NOMO-1 treated with dmso at 0.1 percent for 144 hours (cell line): ENCODE data around the gene CCNB3.
A peak's percentile ranks its signal among the peaks of the same experiment; 100 is the strongest.
"Not testable (repeated sequence)": the region's sequence is repeated elsewhere in the genome, so short reads cannot be mapped to it uniquely, and the experiment has no call there.

Experiments
- DNase-seq: peaks from one replicate; lab custom pipeline; 2025; ENCODE audit not compliant: unreplicated experiment; lab: John Stamatoyannopoulos, UW

CCNB3 gene

GRCh38 chrX:50204364-50204899, at the start of gene CCNB3:
CCNB3 (plus strand) TSS chrX:50204765; CDS start chrX:50285164, 80,399 bp downstream.
- DNase-seq: peak; percentile 71

- DNase-seq: no peak
These were observed 46.9 kb upstream of the CCNB3 start for GRCh38 chrX:50157545-50158135.

GRCh38 chrX:50158593-50158992, 46.0 kb upstream of the CCNB3 start:
- DNase-seq: no peak

- DNase-seq: no peak
These were observed 43.4 kb upstream of the CCNB3 start for GRCh38 chrX:50161127-50161526.

GRCh38 chrX:50165727-50166126, 38.8 kb upstream of the CCNB3 start:
- no peak for DNase-seq

GRCh38 chrX:50167366-50167765, 37.2 kb upstream of the CCNB3 start:
- no peak for DNase-seq

GRCh38 chrX:50168241-50168687, 36.3 kb upstream of the CCNB3 start:
- no peak for DNase-seq

- no peak for DNase-seq
These were observed 34.8 kb upstream of the CCNB3 start for GRCh38 chrX:50169717-50170116.

- DNase-seq: no peak
These were observed 24.3 kb upstream of the CCNB3 start for GRCh38 chrX:50180073-50180940.

GRCh38 chrX:50183891-50184290, 20.7 kb upstream of the CCNB3 start:
- no peak for DNase-seq

- DNase-seq: no peak
These were observed 15.5 kb upstream of the CCNB3 start for GRCh38 chrX:50188859-50189600.

- DNase-seq: no peak
These were observed 6.2 kb upstream of the CCNB3 start for GRCh38 chrX:50198348-50198747.

GRCh38 chrX:50200907-50201306, 3.7 kb upstream of the CCNB3 start, which contains the start of gene AKAP4:
AKAP4 (minus strand) TSS chrX:50201007; CDS start chrX:50200889, 118 bp downstream.
- no peak for DNase-seq

GRCh38 chrX:50202539-50202938, 2.0 kb upstream of the CCNB3 start:
- no peak for DNase-seq

- no peak for DNase-seq
These were observed 2.2 kb downstream of the CCNB3 start for GRCh38 chrX:50206753-50207152.

GRCh38 chrX:50211510-50211909, 6.9 kb downstream of the CCNB3 start:
- DNase-seq: no peak

- no peak for DNase-seq
These were observed 76.7 kb downstream of the CCNB3 start for GRCh38 chrX:50281253-50281652.

GRCh38 chrX:50327235-50327634, 122.7 kb downstream of the CCNB3 start:
- DNase-seq: no peak

- not testable (repeated sequence) for DNase-seq
These were observed 128.1 kb downstream of the CCNB3 start for GRCh38 chrX:50332668-50333067.

GRCh38 chrX:50333308-50333707, 128.7 kb downstream of the CCNB3 start:
- no peak for DNase-seq

GRCh38 chrX:50343917-50344316, 139.4 kb downstream of the CCNB3 start:
- no peak for DNase-seq
